ENCODE data around the gene TSPO2.

DNA sequence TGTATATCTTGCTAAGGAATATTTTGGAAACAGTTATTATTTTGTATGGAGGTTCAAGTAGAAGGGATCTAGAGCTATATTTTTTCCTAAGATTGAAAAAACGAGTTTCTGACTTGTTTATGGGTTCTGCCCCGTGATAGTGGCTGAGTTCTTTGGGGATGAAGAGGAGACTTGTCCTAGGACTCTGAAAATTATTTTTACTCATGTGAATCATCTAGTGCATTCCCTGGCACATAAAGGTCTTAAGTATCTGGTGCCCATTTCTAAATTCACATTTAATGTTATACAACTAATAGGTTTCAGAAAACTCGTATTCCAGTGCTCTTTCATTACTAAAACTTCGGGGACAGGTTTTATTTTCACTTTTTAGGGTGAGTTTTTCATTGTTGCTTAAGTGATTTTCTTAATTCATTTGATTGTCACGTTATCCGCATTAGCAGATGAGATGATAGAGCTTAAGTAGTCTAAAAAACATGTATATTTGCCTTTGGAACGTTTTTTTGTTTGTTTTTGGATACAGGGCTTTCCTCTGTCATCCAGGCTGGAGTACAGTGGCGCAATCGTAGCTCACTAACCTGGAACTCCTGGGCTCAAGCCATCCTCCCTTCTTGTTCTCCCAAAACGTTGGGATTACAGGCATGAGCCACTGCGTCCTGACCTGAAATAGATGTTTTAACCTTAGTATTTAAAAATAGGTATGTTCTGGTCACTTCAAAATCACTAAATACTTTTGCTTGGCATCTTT is 32.6 kb downstream of the TSPO2 start:
- TF ChIP-seq, protein P1, sequence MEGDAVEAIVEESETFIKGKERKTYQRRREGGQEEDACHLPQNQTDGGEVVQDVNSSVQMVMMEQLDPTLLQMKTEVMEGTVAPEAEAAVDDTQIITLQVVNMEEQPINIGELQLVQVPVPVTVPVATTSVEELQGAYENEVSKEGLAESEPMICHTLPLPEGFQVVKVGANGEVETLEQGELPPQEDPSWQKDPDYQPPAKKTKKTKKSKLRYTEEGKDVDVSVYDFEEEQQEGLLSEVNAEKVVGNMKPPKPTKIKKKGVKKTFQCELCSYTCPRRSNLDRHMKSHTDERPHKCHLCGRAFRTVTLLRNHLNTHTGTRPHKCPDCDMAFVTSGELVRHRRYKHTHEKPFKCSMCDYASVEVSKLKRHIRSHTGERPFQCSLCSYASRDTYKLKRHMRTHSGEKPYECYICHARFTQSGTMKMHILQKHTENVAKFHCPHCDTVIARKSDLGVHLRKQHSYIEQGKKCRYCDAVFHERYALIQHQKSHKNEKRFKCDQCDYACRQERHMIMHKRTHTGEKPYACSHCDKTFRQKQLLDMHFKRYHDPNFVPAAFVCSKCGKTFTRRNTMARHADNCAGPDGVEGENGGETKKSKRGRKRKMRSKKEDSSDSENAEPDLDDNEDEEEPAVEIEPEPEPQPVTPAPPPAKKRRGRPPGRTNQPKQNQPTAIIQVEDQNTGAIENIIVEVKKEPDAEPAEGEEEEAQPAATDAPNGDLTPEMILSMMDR (optimal IDR thresholded peaks at IDR 0.05 in 1 of 3, IDR thresholded peaks at IDR 0.05 in 1 of 3, conservative IDR thresholded peaks at IDR 0.05 in 1 of 3; ENCODE audit: extremely low read depth in 1 of 3, insufficient read depth in 2 of 3, low read length in 3 of 3) = no peak
- no peak for TF ChIP-seq EZH2 (IDR thresholded peaks at IDR 0.05; ENCODE audit: low read length)

Data from keratinocyte (primary cell).